DMS 273 (cell line): ENCODE measurements around the gene CHP1.
"Not testable (repeated sequence)": the region's sequence is repeated elsewhere in the genome, so short reads cannot be mapped to it uniquely, and the experiment has no call there.

Experiments
- DNase-seq: peaks from one replicate; lab custom pipeline; 2025; ENCODE audit not compliant: unreplicated experiment; lab: John Stamatoyannopoulos, UW

The CHP1 gene

DNA sequence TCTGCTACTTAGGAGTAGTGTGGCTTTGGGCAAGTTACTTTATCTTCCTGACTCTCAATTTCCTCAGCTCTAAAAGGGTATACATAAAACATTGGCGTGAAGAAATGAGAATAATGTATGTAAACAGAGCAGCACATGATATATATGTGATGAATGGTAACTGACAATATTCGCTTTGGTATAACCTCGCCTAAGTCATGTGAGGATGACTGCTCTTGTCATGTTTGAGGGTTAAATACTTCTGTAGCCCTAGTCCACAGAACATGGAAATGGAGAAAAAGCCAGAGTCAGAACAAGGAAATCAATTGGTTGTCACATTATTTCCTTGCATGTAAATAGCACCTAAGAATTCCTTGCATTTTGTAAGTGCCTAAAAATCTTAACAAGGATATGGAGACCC is 25.0 kb downstream of the CHP1 start:
- no peak for DNase-seq

DNA sequence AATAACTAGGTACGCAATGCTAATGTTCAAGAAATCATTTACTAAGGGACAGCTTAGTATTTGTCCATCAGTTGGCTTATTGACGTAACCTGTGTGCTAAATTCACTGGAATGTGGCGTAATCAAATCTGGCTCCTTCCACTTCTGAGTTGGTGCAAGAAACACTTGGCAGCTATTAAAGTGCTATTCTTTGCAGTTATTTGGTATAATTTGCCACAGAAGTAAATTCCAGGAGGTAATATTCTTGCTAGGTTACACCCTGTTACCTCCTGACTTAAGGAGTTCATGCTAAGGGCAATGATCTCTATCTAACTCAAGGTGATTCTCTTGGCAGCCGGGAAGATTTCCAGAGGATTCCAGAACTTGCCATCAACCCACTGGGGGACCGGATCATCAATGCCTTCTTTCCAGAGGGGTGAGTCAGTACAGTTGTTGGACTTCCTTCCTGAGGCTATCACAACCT is 25.5 kb downstream of the CHP1 start:
- no peak for DNase-seq

DNA sequence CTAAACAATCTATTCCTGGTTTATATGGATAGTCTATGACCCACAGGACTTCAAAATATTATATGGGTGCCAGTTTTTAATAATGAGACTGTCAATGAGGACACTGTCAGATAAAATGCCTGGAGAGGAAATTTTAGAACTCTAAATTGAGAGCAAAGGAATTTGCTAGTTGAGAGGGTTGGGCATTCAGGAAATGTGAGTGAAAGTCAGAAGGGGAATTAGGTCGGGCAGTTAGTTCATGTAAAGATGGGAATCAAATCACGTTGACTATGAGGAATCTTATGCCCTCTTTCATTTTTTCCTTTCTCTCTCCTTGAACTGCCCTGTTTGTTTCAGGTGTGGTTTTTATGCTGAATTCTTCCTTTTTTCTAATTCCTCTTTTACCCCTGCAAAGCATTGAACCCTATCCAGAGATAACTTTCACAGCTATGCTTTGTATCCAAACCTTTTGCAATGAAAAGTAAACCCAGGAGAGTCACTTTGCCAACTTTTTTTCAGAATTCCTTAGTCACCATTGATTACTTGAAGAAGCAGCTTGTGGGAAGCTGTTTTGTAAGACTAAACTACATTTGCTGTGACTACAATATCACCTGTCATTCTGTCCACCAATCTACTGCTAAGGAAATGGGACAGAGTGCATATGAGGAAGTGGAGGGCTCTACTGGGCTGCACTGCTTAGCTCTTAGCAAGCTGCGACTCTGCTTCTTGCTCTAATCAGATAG is 27.8 kb downstream of the CHP1 start:
- DNase-seq, result no peak

DNA sequence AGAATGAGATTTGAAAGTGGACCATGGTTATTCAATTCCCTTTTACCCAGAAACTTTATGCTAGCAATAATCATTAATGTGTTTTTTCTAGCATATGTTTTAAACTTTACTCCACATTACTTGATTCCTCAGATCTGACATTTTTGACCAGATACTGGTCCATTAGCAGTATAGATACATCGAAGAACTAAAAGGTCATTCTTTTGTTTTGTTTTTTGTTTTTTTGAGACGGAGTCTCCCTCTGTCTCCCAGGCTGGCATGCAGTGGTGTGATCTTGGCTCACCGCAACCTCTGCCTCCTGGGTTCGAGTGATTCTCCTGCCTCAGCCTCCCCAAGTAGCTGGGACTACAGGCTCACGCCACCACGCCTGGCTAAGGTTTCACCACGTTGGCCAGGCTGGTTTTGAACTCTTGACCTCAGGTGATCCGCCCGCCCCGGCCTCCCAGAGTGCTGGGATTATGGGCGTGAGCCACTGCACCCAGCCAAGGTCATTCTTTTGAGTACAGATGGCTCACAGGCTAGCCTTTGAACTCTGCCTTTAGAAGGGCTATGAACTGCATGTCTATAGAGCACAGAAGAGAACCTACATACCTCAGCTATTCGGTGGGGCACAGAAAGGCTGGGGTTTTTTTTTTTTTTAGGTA is 28.6 kb downstream of the CHP1 start:
- DNase-seq, result no peak

GRCh38 chr15:41260924-41261323 is 29.9 kb downstream of the CHP1 start:
- not testable (repeated sequence) for DNase-seq

DNA sequence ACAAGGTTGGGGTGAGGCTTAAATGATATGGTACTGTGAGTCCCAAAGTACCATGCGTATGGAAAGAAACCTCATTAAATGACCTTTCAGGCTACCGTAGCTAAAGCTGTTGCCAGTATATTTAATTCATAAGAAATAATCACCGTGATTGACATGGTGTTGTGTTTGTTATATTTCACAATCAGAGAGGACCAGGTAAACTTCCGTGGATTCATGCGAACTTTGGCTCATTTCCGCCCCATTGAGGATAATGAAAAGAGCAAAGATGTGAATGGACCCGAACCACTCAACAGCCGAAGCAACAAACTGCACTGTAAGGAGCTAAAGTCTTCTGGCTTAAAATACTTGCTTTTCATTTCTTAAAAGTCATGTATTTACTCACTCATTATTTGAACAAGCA is 31.5 kb downstream of the CHP1 start:
- no peak for DNase-seq

DNA sequence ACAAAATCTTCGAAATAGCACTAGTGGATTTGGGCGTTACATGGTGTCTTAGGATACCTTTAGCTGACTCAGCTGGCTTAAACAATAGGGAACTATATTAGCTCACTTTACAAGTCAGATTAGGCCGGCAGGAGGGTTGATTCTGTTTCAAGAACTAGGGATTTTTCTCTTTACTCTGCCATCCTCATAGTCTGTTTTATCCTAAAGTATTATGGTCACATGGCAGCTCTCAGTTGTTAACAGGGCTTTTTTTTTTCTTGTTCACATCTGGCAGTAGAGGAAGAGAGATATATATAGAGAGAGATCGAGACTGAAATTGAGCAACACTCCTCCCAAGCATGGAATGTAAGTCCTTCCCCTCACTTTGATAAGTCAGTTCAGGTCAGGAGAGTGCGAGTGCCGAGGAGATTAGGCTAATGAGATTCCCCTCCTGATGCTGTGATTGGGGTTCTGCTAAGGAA is 32.9 kb downstream of the CHP1 start:
- DNase-seq, result no peak

- DNase-seq, result no peak
Observed at GRCh38 chr15:41269887-41270286, 38.8 kb downstream of the CHP1 start.

DNA sequence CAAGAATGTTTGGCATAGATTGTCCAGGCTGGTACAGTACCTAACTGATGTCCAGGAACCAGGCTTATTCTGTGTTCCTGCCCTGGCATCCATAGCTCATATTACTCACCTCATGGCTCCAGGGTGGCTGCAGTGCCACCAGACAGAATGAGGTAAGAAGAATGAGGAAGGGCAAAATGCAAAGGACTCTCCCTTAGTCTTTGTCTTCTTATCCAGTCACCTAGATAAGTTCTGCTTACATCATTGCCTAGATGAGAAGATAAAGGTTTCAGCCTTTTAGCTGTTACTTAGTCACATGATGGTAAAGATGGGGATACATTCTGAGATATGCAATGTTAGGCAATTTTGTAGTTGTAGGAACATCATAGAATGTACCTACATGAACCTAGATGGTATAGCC is 45.8 kb downstream of the CHP1 start:
- no peak for DNase-seq

GRCh38 chr15:41278319-41278718 is 47.3 kb downstream of the CHP1 start:
- no peak for DNase-seq

GRCh38 chr15:41279535-41280283 is 48.6 kb downstream of the CHP1 start:
- DNase-seq, result no peak

GRCh38 chr15:41281236-41281635 is 50.2 kb downstream of the CHP1 start:
- no peak for DNase-seq

DNA sequence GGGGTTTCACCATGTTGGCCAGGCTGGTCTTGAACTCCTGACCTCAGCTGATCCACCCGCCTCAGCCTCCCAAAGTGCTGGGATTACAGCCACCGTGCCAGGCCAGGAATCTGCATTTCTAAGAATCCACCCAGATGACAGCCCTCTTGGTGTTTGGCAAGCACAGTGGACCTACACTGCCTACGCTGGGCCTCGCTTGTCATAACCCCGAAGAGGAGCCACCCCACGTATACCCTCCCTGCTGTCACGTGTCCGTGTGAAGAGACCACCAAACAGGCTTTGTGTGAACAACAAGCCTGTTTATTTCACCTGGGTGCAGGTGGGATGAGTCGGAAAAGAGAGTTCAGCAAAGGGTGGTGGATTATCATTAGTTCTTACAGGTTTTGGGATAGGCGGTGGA is 51.4 kb downstream of the CHP1 start:
- not testable (repeated sequence) for DNase-seq

DNA sequence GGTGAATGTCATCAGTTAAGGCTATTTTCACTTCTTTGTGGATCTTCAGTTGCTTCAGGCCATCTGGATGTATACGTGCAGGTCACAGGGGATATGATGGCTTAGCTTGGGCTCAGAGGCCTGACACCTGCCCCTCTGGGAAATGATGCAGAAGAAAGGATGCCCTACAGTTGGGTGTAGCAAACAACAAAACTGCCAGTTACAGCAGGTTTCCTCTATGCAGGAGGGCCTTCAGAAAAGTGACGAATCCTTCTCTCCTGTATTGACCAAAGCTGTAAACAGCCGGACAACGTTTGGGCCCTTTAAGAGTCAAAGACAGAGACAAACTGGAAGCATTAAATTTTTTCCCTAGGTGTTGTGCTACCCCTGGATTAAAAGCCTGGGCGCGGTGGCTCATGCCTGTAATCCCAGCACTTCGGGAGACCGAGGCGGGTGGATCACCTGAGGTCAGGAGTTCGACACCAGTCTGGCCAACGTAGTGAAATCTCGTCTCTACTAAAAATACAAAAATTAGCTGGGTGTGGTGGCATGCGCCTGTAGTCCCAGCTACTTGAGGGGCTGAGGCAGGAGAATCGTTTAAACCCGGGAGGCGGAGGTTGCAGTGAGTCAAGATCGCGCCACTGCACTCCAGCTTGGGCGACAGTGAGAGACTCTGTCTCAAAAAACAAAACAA is 52.0 kb downstream of the CHP1 start:
- DNase-seq, result peak; percentile 2

DNA sequence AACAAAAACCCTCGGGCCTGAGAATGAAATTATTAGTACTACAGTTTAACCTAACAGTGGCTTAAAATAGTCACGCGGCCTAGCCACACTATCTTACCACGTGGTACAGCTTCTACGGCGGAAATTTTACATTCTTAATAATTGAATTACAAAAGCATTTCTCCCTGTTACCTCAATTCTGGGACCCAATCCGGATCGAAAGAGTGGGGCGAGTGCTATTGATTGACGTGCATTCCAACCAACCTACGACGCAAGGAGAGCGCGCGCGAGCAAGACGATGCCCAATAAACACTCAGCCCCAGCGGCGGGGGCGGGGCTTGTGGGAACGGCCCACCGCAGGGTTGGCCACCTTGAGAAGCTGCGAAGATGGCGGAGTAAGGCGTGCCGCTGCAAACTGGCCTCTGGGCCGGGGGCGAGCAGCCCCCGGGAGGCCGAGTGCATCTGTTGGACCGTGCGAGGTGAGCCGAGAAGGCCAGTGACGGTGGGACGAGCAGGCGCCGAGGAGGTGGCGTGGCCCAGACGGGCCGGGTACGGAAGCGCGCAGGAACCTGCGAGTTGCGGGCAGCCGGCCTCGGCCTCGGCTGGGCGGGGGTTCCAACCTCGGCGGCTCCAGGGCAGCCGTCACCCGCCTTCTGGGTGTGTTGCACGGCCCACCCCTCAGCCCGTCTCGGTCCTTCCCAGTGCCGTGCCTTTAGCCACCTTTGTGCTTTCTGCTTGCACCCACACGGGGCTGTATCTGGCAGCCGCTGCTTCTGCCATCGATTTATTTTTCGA is 52.8 kb downstream of the CHP1 start:
- peak; percentile 99 for DNase-seq

- DNase-seq, result peak; percentile 40
Observed at GRCh38 chr15:41284427-41285177, 53.5 kb downstream of the CHP1 start.

GRCh38 chr15:41285285-41285684 is 54.2 kb downstream of the CHP1 start:
- DNase-seq, result no peak

- DNase-seq, result no peak
Observed at GRCh38 chr15:41286665-41287333, 55.7 kb downstream of the CHP1 start.

DNA sequence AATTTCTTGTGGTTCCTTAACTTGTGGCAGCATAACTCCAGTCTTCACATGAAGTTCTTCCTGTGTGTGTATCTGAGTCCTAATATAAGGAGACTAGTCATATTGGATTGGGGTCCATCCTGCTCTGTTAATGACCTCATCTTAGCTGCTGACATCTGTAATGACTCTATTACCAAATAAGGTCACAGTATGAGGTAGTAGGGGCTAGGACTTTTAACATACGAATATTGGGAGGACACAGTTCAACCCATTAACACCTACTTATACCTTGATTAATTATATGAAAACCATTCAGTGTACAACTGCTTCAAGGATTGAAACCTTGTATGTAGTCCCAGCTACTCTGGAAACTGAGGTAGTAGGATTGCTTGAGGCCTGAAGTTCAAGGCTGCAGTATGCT is 57.4 kb downstream of the CHP1 start:
- peak; percentile 2 for DNase-seq
